Measurements from ENCODE around the gene MYO1H.
"Not testable (repeated sequence)": the region's sequence is repeated elsewhere in the genome, so short reads cannot be mapped to it uniquely, and the experiment has no call there.

The MYO1H gene, protein sequence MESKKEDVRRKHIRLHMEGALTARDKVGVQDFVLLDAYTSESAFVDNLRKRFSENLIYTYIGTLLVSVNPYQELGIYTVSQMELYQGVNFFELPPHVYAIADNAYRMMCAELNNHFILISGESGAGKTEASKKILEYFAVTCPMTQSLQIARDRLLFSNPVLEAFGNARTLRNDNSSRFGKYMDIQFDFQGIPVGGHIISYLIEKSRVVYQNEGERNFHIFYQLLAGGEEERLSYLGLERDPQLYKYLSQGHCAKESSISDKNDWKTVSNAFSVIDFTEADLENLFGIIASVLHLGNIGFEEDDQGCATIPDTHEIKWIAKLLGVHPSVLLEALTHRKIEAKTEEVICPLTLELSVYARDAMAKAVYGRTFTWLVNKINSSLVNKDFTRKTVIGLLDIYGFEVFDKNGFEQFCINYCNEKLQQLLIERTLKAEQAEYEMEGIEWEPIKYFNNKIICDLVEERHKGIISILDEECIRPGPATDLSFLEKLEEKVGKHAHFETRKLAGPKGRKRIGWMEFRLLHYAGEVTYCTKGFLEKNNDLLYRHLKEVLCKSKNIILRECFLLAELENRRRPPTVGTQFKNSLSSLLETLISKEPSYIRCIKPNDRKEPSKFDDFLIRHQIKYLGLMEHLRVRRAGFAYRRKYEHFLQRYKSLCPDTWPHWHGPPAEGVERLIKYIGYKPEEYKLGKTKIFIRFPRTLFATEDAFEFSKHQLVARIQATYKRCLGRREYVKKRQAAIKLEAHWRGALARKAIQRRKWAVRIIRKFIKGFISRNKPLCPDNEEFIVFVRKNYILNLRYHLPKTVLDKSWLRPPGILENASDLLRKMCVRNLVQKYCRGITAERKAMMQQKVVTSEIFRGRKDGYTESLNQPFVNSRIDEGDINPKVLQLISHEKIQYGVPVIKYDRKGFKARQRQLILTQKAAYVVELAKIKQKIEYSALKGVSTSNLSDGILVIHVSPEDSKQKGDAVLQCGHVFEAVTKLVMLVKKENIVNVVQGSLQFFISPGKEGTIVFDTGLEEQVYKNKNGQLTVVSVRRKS

DNA sequence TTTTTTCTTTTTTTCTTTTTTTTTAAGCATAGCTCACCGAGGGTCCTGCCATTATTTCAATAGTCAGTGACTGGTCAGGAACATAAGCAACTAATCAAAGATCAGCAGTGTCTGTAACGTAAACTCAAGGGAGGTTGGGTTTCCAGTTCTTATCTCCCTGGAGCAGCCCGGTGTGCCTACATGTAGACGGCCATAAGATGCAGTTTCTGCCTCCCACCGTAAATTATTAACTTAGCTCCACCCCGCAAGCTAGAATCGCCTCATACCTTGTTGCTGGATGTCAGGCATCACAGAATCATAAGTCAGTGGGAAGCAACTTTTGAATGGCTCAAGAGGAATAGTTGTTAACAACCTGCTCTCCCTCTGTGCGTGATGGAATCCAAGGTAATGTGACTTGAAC lies at the start of gene MYO1H:
TSS of gene MYO1H (plus strand) at position 312 of the 400 bp plus-strand sequence. CDS start at position 373, 61 bp downstream.
- DNase-seq, result no peak

DNA sequence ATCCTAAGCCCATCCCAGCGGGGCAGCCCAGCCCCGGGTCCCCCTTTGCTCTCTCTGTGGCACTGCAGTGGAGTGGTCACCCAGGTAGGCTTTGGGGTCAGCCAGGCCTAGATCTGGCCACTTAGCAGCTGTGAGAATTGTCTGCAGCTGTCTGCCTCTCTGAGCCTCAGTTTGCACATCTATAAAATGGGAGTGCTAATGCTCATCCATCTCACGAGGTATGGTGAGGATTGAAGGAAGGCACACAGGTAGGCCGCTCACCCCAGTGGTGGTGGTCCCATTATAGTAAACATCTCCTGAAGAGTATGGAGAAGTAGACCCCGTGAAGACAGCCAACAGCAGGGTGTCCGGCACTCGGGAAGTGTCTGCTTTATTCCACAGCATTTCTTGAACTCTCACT lies 47.9 kb upstream of the MYO1H start:
- DNase-seq, result no peak

DNA sequence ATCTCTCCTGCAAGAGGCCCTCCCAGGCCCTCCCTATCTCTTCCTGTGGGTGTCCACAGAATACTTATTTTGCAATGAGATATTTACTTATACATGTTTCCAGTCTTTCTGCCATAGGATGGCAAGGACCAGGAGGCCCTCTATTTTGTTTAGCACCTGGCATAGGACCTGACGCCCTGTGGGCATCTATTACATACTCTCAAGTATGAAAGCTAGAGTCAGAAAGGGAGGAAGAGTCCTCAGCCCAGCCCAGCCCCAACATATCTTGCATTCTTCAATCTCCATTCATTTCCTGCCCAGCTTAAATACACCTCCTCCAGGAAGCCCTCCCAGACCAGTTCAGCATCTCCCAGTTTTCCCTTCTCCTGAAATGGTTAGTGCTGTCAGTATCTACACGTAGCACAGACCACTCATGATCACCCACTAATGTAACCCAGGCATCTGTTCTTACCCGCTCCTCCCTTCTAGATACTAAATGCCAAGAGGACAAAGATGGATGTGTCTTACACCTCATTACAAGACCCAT lies 46.0 kb upstream of the MYO1H start:
- DNase-seq, result no peak

DNA sequence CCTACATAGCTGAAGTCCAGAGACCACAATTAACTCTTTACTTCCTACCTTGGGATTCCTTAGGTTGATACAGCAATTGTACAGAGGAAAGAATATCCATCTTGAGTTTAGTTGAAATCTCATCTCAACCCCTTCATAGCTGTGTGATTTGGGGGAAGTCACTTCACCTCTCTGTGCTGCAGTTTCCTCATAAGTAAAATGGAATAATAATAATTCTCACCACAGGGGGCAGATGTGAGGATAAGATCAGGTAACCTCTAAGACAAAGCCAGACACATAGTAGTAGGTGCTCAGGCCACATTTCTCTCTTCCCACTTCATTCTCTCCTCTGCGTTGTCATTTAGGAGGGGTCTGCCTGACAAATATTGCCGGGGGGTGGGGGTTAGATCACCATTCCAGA lies 45.3 kb upstream of the MYO1H start:
- DNase-seq, result no peak

DNA sequence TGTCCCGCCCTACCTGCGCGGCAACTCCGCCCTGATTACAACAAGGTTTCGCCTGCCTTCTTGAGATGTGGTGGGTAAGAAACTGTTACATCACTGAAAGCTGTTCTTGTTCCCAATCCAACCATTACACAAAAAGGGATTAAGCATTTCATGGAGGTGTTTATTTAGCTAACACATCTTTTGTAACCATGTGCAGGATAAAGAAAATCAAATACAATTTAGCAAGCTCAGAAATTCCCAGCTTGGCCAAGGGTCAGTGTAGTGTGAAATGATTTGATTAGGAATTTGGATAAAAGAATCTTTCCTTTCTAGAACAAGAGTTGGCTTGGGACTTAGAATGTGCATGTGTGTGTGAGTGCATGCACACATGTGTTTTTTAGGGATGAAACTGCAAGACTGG lies 44.9 kb upstream of the MYO1H start:
- no peak for DNase-seq

DNA sequence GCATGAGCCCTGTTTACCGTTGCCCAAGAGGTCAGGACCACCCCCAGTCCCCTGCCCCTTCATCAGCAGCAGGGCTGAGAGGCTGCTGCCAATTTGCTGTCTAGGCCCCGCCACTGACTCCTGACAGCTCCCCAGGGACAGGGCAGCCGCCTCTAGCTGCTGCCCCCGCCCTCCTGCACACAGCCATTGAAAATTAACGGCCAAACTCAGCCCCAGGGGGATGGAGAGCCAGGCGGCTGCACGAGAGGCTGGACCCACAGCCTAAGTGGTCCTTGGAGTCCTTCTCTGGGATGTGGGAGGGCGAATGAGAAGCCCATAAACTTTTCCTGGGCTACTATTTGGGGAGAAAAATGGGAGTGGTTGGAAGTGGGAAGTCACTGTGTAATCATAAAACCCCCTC lies 43.2 kb upstream of the MYO1H start:
- DNase-seq, result no peak

DNA sequence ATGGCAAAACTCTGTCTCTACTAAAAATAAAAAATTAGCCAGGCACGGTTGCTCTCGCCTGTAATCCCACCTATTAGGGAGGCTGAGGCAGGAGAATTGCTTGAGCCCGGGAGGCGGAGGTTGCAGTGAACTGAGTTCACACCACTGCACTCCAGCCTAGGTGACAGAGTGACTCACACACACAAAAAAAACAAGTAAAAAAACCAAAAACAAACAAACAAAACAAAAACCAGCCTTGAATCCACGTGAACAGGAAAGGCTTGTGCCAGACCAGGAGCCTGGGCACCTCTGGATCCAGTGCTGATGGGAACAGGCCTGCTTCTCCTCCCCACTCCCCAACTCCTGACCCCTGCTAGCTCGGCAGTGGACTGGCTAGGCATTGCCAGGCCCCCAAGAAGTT lies 42.2 kb upstream of the MYO1H start:
- no peak for DNase-seq

DNA sequence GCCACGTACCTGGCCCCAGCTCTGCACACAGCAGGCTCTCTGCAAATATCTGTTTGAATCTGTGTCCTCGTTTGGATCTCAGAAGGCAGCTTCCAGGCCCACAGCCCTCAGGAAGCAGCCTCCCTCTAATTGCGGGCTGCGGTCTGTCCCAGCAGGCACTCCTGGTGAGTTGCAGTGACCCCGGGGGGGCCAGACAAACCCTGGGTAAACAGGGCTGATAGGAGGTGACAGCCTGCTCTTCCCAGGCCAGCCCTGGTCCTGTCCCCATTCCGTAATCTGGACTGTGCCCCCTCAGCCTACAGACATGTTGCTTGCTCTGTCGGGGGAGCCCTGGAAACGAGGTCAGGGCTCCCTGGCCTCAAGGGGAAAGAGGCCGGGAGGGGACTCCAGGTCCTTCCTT lies 40.6 kb upstream of the MYO1H start:
- no peak for DNase-seq

DNA sequence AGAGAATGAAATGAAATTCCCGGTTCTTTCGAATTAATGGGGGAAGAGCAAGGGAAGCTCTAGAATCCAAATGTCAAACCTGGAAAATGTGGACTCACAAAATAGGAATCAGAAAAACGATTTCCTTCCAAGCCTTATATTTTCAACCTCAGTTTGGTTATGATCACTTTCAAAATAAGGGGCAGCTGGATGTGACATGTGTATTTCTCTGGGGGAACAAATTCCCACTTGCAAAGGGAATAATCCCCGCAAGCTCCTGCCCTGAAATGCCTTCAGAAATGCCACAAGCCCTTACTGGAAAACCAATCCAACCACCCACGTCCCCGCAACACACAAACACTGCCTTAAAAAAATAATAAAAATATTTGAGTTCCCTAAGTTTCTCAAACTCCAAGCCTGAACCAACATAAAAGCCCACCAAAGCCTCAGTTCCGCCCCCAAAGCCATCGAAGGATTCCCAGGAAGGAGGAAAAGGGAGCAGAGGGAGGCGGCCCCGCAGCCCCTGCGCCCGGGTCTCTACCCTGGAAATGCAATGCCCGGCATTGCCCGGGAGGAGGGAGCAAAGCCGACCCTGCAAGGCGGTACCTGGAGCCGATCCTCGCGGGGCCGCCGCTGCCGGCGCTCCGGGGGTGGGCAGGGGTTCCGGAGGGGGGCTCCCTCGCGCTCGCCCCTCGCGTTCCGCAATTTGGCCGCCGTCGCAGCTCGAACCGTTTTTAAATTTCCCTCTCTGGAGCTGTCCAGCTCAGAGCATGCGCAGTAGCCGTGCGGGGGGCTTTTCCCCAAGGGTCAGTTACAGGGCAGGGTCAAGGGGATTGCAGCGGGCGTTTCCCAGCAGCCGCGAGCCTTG lies 38.9 kb upstream of the MYO1H start, which contains the start of gene FOXN4:
TSS of gene FOXN4 (minus strand) at position 751 of the 847 bp plus-strand sequence. CDS start 963 bp downstream, outside the sequence.
- DNase-seq, result no peak

DNA sequence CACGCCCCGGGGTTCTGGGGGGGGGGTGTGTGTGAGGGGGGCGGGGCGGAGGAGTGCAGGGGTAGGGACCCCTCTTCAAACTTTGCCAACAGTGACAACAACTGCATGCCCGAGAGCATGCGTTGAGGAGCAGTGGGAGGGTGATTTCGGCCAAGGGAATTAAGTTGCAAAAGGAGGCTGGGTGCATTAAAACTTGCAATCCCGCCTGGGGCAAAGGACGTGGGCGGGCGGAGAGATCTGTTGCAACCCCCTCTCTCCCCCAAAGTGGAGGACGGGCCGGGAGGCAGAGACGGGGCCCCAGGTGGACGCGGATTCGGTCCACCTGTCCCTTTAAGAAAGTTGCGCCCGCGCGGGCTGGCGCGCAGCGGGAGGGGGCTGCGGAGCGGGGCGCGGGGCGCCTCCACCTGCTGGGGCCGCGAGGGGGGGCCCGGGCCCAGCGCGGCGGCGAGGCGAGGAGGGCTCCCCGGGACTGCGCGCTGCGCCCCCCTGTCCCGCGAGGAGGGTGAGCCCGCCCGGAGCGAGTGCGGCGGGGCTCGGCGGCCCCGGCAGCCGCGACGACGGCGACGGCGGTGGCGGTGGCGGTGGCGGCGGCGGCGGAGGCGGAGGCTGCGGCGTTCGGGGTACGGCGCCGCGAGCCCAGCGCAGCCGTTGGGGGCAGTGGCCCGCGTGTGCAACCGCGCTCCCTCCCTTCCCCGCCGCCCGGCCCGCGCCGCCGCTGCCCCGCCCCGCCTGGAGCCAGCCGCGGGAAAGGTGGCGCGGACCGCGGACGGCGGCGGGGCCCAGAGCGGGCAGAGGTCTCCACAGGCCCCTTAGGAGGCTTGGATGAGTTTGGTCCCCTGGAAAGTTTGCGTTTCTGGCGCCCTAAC lies 38.1 kb upstream of the MYO1H start:
- DNase-seq, result no peak

DNA sequence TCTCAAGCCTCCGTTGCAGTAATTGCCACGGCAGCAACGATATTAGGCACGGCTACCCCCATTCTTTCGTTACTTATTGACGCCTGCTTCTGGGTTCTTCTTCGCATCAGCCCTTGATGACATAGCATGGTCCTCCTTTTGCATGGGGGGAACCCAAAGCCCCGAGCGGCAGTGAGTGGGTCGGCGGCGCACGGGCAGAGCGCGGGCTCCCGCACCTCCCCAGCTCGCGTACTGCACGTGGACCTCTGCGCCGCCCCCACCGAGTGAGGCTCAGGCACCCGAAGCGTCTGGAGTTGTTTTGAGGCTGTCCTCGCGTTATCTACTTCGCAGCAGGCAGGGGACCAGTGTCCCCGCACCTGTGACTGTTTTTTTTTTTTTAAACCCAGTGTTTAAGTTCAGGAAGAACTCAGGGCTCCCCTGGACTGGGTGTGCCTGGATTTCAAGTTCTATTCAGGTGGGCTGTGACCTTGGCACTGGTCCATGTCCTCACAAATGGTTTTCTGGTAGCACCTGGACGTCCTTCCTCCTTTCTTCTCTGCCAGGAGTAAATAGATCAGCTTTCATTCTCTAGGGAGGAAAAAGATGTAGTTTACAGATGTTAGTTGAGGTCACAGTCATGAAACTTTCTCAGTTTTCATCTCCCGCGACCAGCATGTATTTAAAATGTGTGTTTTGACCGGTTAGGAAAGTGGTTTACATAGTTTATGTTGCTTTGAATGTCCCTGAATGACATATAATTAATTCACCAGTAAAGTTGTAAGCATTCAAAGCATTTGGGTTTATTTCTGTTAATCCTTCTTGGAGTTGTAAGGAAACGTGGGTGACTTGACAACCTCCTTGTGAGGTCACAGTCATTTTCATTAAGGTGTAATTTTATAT lies 37.2 kb upstream of the MYO1H start:
- DNase-seq, result no peak

DNA sequence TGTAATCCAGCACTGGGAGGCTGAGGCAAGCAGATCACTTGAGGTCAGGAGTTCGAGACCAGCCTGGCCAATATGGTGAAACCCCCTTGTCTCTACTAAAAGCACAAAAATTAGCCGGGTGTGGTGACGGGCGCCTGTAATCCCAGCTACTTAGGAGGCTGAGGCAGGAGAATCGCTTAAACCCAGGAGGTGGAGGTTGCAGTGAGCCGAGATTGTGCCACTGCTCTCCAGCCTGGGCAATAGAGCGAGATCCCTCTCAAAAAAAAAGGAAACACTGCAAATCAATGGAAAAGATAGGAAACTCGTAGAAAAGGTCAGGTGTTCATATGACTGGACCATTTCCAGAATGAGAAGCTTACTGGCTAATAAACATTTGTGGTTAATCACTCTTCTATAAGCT lies 26.4 kb upstream of the MYO1H start:
- not testable (repeated sequence) for DNase-seq

DNA sequence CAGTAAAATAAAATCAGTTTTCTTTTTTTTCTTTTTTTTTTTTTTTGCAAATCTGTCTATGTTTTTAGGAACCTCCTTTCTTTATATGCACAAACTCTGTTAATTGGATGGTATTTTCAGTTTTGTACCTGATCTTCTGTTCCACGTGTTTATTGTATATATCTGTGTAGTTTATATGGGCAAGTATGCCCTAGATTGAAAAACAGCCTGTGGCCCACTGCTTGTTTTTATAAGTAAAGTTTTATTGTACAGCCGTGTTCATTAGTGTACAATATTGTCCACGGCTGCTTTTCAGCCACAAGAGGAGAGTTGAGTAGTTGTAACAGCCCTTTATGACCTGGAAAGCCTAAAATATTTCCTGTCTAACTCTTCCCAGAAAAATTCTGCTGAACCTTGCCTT lies 18.7 kb upstream of the MYO1H start:
- no peak for DNase-seq

DNA sequence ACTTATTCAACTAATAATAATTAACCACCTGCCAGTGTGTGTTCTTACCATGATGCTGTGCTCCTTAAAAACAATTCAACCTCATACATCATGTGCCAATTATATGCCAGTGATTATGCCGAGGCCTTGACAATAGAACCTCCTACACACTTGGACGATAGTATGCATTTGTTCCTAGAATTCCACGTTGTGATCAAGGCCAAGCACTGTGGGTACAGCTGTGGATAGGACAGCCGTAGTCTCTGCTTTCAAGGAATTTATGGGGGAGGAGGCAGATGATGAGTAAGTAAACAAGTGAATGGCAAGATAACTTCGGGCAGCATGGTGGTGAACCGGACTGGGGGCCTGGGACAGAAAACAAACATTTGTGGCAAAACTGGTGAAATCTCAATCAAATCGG lies 18.0 kb upstream of the MYO1H start:
- DNase-seq, result no peak

DNA sequence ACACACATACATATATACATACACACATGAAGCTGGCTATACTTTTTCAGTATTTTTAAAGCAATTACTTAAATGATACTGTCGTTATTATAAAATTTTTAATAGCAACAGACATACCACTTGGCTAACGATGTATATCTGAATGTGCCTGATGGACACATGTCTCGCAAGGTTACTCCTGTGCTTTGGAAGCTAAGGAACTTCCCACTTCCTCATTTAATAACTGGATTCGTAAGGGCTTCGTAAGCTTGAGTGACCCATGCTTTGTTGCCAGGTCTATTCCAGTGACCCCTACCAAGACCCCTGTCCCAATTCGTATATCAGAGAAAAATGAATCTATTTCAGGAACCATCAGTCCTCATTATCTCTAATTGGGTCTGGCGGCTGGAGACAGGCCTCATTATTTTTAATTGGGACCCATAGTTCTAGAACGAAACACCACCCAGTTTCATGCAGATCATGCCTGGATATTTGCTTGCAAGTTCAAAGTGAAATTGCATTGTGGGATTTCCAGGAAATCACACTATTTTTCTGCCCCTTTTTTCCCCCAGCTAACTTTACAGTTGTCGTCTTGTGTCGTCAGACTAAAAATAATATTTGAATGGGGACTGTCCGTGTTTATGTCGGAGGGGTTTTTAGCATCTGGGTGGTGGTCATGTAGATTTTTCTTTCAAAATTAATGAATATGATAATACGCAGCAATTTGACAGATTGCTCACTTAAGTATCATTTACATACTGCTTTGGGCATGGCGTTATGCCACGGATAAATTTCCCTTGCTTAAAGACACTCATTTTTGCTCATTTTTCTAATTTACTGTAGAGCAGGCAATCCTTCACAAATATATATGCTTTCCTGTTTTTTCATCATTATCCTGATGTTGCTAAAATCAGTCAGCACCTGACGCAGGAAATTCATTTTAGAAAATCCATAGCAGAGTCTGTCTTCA lies 17.1 kb upstream of the MYO1H start:
- no peak for DNase-seq

DNA sequence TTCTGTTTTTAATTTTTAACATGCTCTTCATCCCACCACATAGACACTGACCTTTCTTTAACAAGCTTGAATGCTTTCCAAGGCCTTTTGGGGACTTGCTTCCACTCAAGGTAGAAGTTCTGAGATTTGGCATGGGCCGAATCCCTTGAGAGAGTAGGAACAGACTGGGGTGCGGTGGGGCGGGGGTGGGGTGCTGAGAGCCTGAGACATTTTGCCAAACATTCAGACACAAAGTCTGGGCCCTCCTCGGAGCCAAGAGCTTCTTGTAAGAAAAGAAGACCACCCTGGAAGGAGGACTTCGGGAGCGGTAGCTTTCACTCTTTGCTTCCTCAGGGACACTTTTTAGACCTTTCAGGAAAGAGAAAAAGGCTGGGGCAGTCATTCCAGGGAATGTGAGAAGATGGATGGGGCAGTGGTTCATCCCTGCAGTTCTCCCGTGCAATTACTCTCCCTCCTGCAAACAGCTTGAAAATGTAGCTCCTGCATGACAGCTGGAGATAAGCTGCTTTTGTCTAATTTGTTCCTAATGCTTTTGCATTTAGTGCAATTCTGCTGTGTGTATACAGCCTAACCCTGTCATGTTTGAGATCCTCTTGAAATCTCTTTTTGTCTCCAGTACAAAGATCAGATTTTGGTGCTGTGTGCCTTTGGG lies 16.3 kb upstream of the MYO1H start:
- DNase-seq, result no peak

DNA sequence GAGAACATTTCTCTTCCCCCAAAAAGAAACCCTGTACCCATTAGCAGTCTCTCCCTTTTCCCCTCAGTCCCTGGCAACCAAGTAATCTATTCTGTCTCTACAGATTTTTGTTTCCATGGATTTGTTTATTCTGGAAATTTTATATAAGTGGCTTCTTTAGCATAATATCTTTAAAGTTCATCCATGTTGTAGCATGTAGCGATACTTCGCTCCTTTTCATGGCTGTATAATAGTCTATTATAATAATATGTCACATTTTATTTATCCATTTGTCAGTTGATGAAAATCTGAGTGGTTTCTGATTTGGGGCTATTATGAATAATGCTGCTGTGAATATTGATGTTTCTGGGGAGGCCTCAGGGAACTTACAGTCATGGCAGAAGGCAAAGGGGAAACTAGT lies 12.8 kb upstream of the MYO1H start:
- no peak for DNase-seq

DNA sequence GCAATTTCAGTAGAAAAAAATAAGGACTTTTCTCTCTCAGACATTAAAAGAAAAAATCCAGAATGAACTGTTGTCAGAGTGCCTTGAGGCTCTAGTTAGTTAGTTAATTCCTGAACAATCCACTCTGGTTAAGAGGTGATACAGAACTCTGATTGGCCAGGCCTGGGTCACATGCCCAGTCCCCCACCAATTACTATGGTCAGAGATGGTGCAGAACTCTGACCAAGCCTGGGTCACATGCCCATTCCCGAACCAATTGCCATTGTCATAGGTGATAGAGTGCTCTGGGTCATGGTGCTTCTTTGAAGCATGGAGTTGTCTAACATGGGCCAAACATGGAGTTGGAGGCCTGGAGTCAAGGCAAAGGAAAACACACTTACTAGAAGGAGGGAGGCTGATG lies 11.1 kb upstream of the MYO1H start:
- DNase-seq, result no peak

DNA sequence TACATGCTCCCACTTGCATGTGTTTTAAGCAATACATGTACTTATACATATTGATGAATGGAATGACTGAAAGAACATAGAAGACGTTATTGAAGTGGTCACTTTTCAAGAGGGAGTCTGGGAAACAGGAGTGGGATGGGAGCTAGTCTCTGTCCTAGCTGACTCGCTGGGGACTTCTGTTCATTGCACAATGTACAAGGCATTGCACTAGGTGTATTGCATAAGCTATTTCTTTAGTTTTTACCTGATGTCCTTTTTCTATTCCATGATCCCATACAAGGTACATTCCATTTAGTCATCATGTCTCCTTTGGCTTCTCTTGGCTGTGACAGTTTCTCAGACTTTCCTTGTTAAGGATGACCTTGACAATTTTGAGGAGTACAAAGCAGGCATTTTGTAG lies 4.0 kb upstream of the MYO1H start:
- DNase-seq, result no peak
